GM18873 (cell line): ENCODE measurements around the gene ASAP3.
"Not testable (repeated sequence)": the region's sequence is repeated elsewhere in the genome, so short reads cannot be mapped to it uniquely, and the experiment has no call there.

ENCODE experiments used
- ATAC-seq: cut with Tn5 transposase; IDR thresholded peaks from one replicate; pipeline ENCODE4 v1.9.1; 2021; ENCODE audit warnings: mild to moderate bottlenecking, moderate library complexity, moderate number of reproducible peaks; ENCODE audit not compliant: unreplicated experiment, low FRiP score

Gene ASAP3

GRCh38 chr1:23515905-23516304 is 31.9 kb upstream of the ASAP3 start:
- ATAC-seq: no peak

GRCh38 chr1:23514111-23514679 is 30.2 kb upstream of the ASAP3 start:
- ATAC-seq: no peak

- ATAC-seq: no peak
Observed at GRCh38 chr1:23509896-23510295, 25.9 kb upstream of the ASAP3 start.

- no peak for ATAC-seq
Observed at GRCh38 chr1:23506376-23507107, 22.6 kb upstream of the ASAP3 start.

GRCh38 chr1:23505851-23506250 is 21.9 kb upstream of the ASAP3 start:
- no peak for ATAC-seq

GRCh38 chr1:23504156-23504555 is 20.2 kb upstream of the ASAP3 start:
- not testable (repeated sequence) for ATAC-seq

- no peak for ATAC-seq
Observed at GRCh38 chr1:23502951-23503350, 19.0 kb upstream of the ASAP3 start.

GRCh38 chr1:23500466-23500865 is 16.5 kb upstream of the ASAP3 start:
- no peak for ATAC-seq

- no peak for ATAC-seq
Observed at GRCh38 chr1:23497777-23498439, 13.9 kb upstream of the ASAP3 start.

- ATAC-seq: no peak
Observed at GRCh38 chr1:23496490-23497181, 12.7 kb upstream of the ASAP3 start.

GRCh38 chr1:23494836-23495235 is 10.9 kb upstream of the ASAP3 start:
- ATAC-seq: not testable (repeated sequence)

GRCh38 chr1:23492776-23493175 is 8.8 kb upstream of the ASAP3 start:
- not testable (repeated sequence) for ATAC-seq

GRCh38 chr1:23492132-23492720 is 8.2 kb upstream of the ASAP3 start:
- no peak for ATAC-seq

- ATAC-seq: no peak
Observed at GRCh38 chr1:23489842-23490241, 5.9 kb upstream of the ASAP3 start.

- ATAC-seq: no peak
Observed at GRCh38 chr1:23485002-23485332, 988 bp upstream of the ASAP3 start.

- no peak for ATAC-seq
Observed at GRCh38 chr1:23484253-23485001, 448 bp upstream of the ASAP3 start.

GRCh38 chr1:23481904-23482303 is 2.1 kb downstream of the ASAP3 start:
- no peak for ATAC-seq

GRCh38 chr1:23481026-23481597 is 2.9 kb downstream of the ASAP3 start:
- ATAC-seq: no peak

GRCh38 chr1:23480187-23481025 is 3.6 kb downstream of the ASAP3 start:
- ATAC-seq: no peak
